Neutrophil (primary cell): Measurements from ENCODE around the gene EEF1G.
"Not testable (repeated sequence)": the region's sequence is repeated elsewhere in the genome, so short reads cannot be mapped to it uniquely, and the experiment has no call there.

Source experiments
- H3K27ac ChIP-seq: fragments of 200-600 bp; sonication (generic); 2 replicates; pipeline ENCODE4 v1.5.1; 2016; ENCODE audit warnings: mild to moderate bottlenecking, moderate library complexity
- H3K27me3 ChIP-seq: fragments of 200-600 bp; sonication (generic); 2 replicates; pipeline ENCODE4 v1.6.0; 2016; ENCODE audit warnings: mild to moderate bottlenecking
- H3K36me3 ChIP-seq: fragments of 200-600 bp; sonication (generic); 2 replicates; pipeline ENCODE4 v1.5.1; 2017
- H3K4me1 ChIP-seq, 2 experiments: fragments of 200-600 bp in 1 of 2; sonication (generic) in 1 of 2; 1 replicate in 1 of 2; 2 replicates in 1 of 2; pipeline versions ENCODE4 v1.5.1 to v1.6.1; 2013 to 2016; ENCODE audit warnings: low read depth in 1 of 2, low read length in 1 of 2, mild to moderate bottlenecking in 1 of 2, moderate library complexity in 1 of 2; ENCODE audit not compliant: control insufficient read depth in 1 of 2, insufficient read depth in 1 of 2
- H3K4me3 ChIP-seq, 2 experiments: fragments of 200-600 bp in 1 of 2; sonication (generic) in 1 of 2; 1 replicate in 1 of 2; 2 replicates in 1 of 2; pipeline ENCODE4 v1.5.1; 2013 to 2016; ENCODE audit warnings: low read depth in 1 of 2, low read length in 1 of 2, mild to moderate bottlenecking in 1 of 2, moderate library complexity in 1 of 2
- H3K9me3 ChIP-seq: fragments of 200-600 bp; sonication (generic); 2 replicates; pipeline ENCODE4 v1.5.1; 2016
- TF ChIP-seq, protein P1 (sequence below): fragments of 200-600 bp; sonication (generic); IDR thresholded peaks from 2 replicates; pipeline ENCODE4 v1.5.1; 2016; ENCODE audit warnings: antibody characterized with exemption

EEF1G gene

DNA sequence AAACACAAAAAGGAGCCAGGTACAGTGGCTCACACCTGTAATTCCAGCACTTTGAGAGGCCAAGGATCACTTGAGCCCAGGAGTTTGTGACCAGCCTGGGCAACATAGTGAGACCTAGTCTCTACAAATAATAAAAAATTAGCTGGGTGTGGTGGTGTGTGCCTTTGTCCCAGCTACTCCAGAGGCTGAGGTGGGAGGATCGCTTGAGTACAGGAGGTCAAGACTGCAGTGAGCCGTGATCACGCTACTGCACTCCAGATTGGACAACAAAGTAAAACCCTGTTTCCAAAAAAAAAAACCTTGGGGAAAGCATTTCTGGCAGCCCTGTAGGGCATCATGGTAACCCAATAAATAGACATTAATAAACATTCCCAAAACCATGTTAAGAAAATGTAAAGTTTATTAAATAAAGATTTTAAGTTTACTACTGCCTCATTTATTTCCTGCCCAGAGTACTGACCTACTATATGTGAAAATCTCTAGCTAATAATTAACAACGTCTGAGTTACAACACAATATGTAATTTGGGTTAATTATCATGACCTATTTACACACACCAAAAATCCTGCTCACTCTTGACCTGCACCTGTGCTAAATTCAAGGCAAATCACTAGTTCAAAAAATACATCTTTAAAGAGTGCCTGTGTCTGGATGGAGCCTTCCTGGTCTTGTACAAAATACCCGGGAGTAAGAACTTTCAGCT, 8.4 kb downstream of the EEF1G start:
- Histone ChIP-seq H3K4me1 (no peaks in the 10 kb centered on the region), H3K27ac (no peak overlapping the region), H3K36me3 (peaks cover 82% of the 10 kb centered on the region), H3K9me3 (no peaks in the 10 kb centered on the region), H3K27me3 (no peaks in the 10 kb centered on the region), H3K4me3 (no peak overlapping the region)
- TF ChIP-seq, protein P1, sequence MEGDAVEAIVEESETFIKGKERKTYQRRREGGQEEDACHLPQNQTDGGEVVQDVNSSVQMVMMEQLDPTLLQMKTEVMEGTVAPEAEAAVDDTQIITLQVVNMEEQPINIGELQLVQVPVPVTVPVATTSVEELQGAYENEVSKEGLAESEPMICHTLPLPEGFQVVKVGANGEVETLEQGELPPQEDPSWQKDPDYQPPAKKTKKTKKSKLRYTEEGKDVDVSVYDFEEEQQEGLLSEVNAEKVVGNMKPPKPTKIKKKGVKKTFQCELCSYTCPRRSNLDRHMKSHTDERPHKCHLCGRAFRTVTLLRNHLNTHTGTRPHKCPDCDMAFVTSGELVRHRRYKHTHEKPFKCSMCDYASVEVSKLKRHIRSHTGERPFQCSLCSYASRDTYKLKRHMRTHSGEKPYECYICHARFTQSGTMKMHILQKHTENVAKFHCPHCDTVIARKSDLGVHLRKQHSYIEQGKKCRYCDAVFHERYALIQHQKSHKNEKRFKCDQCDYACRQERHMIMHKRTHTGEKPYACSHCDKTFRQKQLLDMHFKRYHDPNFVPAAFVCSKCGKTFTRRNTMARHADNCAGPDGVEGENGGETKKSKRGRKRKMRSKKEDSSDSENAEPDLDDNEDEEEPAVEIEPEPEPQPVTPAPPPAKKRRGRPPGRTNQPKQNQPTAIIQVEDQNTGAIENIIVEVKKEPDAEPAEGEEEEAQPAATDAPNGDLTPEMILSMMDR = no peak

DNA sequence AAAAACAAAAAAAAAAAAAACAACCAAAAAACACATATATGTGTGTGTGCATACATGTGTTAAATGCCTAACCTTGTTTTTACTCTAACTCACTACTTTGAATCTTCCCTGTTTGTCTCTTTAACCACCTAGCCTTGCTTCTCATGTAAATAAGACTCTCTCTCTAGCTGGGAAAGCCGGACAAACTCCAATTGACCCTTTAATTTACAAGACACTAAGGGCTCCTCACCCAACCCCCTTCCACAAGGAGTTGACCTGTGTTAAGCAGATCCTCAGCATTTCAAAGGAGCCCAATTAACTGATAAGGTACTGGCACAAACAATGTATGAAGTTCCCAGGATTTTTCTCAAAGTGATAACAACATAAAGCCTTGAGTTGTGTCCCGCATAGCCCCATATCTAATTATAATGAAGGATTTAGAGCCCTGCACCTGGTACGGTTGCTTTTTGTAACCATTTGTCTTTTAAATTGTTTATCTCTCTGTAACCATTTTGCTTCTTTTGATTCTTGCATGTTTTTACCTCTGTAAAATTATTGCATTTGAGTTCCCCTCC, 11.9 kb downstream of the EEF1G start:
- not testable (repeated sequence) for H3K27me3 ChIP-seq, H3K4me3 ChIP-seq, H3K9me3 ChIP-seq, H3K4me1 ChIP-seq, H3K27ac ChIP-seq
- peaks cover 90% of the 10 kb centered on the region for H3K36me3 ChIP-seq

DNA sequence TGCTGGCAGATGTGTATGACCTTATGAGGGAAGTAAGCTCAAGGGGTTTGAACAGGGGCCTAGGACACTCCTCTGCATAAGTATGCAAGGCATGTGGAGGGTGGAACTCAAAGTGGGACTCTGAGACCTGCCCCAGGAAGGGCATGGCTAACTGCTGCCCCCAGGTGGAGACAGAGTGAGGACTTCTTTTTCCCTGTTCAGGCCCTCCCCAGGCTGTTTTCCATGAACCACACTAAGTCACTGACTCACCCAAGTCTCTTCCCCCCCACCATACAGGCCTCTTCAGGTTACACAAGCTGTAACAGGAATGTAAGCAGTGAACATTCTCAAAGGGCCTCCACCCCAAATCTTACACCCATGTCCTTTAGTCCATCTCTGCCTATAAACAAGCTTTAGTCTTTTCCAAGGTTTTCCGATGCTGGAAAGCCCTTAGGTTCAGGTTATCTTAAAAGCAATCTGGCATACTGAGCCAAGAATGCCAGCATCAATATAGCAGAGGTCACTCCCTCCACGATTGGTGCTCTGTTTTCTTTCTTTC, 13.1 kb downstream of the EEF1G start:
- Histone ChIP-seq H3K36me3 (peaks cover 82% of the 10 kb centered on the region), H3K4me1 (peaks cover 9 to 11% of the 10 kb centered on the region in 2 experiments), H3K4me3 (no peak overlapping the region), H3K27ac (no peak overlapping the region), H3K9me3 (no peaks in the 10 kb centered on the region), H3K27me3 (no peaks in the 10 kb centered on the region)
- TF ChIP-seq, protein P1 = no peak

DNA sequence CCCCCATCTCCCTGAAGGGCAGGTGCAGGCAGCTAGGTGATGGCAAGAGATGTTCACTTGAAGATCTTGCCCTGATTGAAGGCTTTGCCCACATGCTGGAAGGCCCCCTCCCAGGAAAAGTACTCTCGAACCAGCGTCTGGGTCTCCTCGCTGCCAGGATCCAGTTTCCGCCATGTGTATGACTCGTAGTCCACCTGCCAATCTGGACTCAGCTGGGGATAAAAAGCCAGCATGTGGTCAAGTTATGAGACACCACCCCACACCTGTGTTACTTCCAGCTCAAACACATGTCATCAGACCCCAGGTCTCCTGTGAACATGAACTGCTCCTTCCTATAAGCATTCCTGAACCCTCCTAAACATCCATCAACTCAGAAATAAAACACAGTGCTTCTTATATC, 14.1 kb downstream of the EEF1G start:
- H3K36me3 ChIP-seq = peaks cover 72% of the 10 kb centered on the region

DNA sequence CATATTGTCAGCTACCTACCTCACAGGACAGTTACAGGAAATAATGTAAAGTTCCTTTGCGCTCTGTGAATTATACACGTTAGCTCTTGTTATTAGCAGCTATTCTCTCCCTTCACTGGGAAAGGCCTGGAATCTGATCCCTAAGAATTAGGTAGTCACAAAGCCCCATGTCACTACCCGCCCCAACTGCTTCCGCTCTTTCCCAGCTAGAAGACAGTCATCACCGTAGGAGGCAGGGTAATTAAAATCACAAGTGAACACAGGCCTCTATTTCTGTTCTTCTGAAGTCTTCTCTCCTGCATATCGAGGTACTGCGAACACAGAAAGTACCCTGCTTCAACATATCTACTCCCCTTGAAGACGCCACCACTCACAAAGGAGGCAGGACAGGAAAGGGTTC, 14.5 kb downstream of the EEF1G start:
- H3K27me3 ChIP-seq = peaks cover under 1% of the 10 kb centered on the region
- TF ChIP-seq, protein P1 = no peak
- H3K4me1 ChIP-seq = peaks cover 13 to 14% of the 10 kb centered on the region in 2 experiments
- no peak overlapping the region for H3K27ac ChIP-seq
- no peak overlapping the region for H3K4me3 ChIP-seq
- peaks cover 72% of the 10 kb centered on the region for H3K36me3 ChIP-seq
- no peaks in the 10 kb centered on the region for H3K9me3 ChIP-seq

More for the DNA sequence above, 14.1 kb downstream of the EEF1G start:
- H3K4me1 ChIP-seq = peaks cover 13 to 14% of the 10 kb centered on the region in 2 experiments
- not testable (repeated sequence) for H3K9me3 ChIP-seq, H3K27ac ChIP-seq, H3K4me3 ChIP-seq, H3K27me3 ChIP-seq

DNA sequence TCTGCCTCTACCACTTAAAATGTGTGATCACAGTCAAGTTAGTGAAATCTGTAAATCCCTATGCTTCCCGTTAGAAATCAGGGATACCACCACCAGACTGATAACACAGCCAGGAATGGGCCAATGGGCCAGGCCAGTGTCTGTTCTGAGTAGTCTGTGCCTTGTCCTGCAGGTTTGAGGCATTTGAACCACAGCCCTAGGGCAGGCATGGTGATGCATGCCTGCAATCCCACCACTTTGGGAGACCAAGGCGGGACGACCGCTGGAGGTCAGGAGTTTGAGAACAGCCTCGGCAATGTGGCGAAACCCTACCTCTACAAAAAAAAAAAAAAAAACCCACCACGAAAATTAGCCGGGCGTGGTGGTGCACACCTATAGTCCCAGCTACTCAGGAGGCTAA, 15.0 kb downstream of the EEF1G start:
- TF ChIP-seq, protein P1 = no peak
- H3K27ac ChIP-seq = no peak overlapping the region
- no peaks in the 10 kb centered on the region for H3K9me3 ChIP-seq
- H3K4me1 ChIP-seq = peaks cover 13 to 14% of the 10 kb centered on the region in 2 experiments
- H3K27me3 ChIP-seq = peaks cover 6% of the 10 kb centered on the region
- H3K36me3 ChIP-seq = peaks cover 66% of the 10 kb centered on the region
- H3K4me3 ChIP-seq = no peak overlapping the region
